MCF 10A (cell line): ENCODE data around the gene EMCN. TPM values are rescaled to one million over a fixed set of nuclear protein-coding genes. Genes with fewer than 3 reads are reported as not detected.

Source experiments
- BruUV-seq: library from RNA; stranded (reverse); fragments of 400-500 nt; replicated peaks from 2 replicates; lab custom pipeline; 2021; lab: Mats Ljungman, UMichigan
- CTCF ChIA-PET: fragments of 300-600 bp; sonication (Branson Sonifier 250); formaldehyde crosslinking; extraction: SDS; loops from one replicate; lab custom pipeline; 2021; ENCODE audit warnings: antibody characterized with exemption, inconsistent platforms; lab: Yijun Ruan, JAX
- POLR2A ChIA-PET: fragments of 300-600, 350-650 bp; sonication (Branson Sonifier 250); formaldehyde crosslinking; extraction: SDS; loops from one replicate; lab custom pipeline; 2020; ENCODE audit warnings: antibody characterized with exemption, inconsistent platforms; lab: Yijun Ruan, JAX
- DNase-seq: peaks from one replicate; pipeline ENCODE4 v3.0.0-alpha.2; 2018; ENCODE audit not compliant: unreplicated experiment
- H3K27ac Mint-ChIP-seq: one replicate; pipeline ENCODE4 v1.8.0; 2022; ENCODE audit warnings: mild to moderate bottlenecking, low read depth, mixed read lengths; ENCODE audit not compliant: unreplicated experiment
- H3K27me3 Mint-ChIP-seq: one replicate; pipeline ENCODE4 v1.8.0; 2022; ENCODE audit warnings: mixed read lengths; ENCODE audit not compliant: insufficient read depth, unreplicated experiment
- H3K36me3 Mint-ChIP-seq: one replicate; pipeline ENCODE4 v1.8.0; 2022; ENCODE audit warnings: mild to moderate bottlenecking, moderate library complexity, mixed read lengths; ENCODE audit not compliant: insufficient read depth, unreplicated experiment
- H3K4me1 Mint-ChIP-seq: one replicate; pipeline ENCODE4 v1.8.0; 2022; ENCODE audit warnings: mixed read lengths; ENCODE audit not compliant: insufficient read depth, unreplicated experiment
- H3K4me3 Mint-ChIP-seq: one replicate; pipeline ENCODE4 v1.8.0; 2022; ENCODE audit warnings: mild to moderate bottlenecking, moderate library complexity, mixed read lengths; ENCODE audit not compliant: unreplicated experiment
- H3K9me3 Mint-ChIP-seq: one replicate; pipeline ENCODE4 v1.8.0; 2022; ENCODE audit warnings: mixed read lengths; ENCODE audit not compliant: unreplicated experiment
- intact Hi-C: fragments of 100-400 bp; cut with micrococcal nuclease; formaldehyde crosslinking; loops from 2 replicates; pipeline ENCODE4 v1.14.1; 2022
- total RNA-seq: library from RNA; stranded (reverse); gene quantifications from 2 replicates; pipeline ENCODE4 v1.2.3, GENCODE V29; 2022
- TF ChIP-seq, protein P1 (sequence below): fragments of 200-600 bp; IDR thresholded peaks from one replicate; pipeline ENCODE4 v1.8.0; 2022; ENCODE audit warnings: antibody characterized with exemption, mild to moderate bottlenecking; ENCODE audit not compliant: unreplicated experiment

The EMCN gene
- total RNA-seq, 1 experiment from 2014 or later = not detected

DNA sequence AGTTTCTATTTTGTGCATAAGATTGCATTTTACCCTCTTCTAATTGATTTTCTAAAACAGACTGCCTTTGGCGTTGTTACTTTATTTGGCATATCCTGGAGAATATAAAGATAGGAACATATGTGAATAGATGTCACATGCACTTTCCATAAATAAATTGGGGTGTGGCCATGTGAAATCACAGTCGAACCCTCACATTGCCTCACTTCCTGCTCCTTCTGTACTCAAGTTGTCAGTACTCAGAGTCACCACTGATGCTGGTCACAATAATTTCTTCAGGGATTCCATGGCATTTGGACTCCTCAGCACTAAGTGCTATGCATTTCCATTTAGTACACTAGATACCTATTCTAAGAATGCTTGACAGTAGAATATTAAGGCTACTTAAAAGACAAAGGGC is 1.4 kb upstream of the EMCN start:
- Mint-ChIP-seq H3K27me3 (no peaks in the 10 kb centered on the region), H3K36me3 (no peaks in the 10 kb centered on the region), H3K9me3 (peaks cover 4% of the 10 kb centered on the region), H3K4me3 (no peak overlapping the region), H3K27ac (no peak overlapping the region), H3K4me1 (no peaks in the 10 kb centered on the region)
- TF ChIP-seq, protein P1, sequence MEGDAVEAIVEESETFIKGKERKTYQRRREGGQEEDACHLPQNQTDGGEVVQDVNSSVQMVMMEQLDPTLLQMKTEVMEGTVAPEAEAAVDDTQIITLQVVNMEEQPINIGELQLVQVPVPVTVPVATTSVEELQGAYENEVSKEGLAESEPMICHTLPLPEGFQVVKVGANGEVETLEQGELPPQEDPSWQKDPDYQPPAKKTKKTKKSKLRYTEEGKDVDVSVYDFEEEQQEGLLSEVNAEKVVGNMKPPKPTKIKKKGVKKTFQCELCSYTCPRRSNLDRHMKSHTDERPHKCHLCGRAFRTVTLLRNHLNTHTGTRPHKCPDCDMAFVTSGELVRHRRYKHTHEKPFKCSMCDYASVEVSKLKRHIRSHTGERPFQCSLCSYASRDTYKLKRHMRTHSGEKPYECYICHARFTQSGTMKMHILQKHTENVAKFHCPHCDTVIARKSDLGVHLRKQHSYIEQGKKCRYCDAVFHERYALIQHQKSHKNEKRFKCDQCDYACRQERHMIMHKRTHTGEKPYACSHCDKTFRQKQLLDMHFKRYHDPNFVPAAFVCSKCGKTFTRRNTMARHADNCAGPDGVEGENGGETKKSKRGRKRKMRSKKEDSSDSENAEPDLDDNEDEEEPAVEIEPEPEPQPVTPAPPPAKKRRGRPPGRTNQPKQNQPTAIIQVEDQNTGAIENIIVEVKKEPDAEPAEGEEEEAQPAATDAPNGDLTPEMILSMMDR = no peak
- no TSS peak for BruUV-seq
- intact Hi-C loops = no loop called here
- POLR2A ChIA-PET = interaction anchor here (0.5 kb wide), 1 partner anchor 1321 kb away, joined by 3 read pairs; no protein-coding TSS in a partner anchor
- no peak for DNase-seq
- CTCF ChIA-PET = no interaction called here

DNA sequence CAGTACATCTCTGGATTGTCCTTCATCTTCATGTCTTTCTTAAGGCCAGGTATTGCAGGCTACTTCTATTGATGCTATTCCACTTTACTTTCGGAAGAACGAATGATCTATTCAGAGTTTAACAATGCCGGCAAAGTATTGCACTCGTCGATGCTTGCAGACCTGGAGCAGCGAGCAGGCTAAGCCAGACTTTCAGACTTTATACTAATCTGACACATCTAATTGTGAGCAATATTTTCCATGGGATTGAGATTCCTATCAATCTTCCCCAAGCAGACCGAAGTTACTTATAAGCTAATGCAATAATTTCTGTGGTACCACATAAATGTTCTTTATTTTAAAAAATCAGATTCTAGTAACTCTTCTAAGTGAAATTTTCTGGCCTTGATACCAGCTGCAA is 1.6 kb downstream of the EMCN start:
- BruUV-seq = no TSS peak
- DNase-seq = no peak
- H3K4me3 Mint-ChIP-seq = no peak overlapping the region
- no peaks in the 10 kb centered on the region for H3K4me1 Mint-ChIP-seq
- TF ChIP-seq, protein P1 = no peak
- ChIA-PET CTCF (no interaction called here), POLR2A (no interaction called here)
- no peak overlapping the region for H3K27ac Mint-ChIP-seq
- H3K9me3 Mint-ChIP-seq = peaks cover 8% of the 10 kb centered on the region
- intact Hi-C loops = no loop called here
- H3K36me3 Mint-ChIP-seq = no peaks in the 10 kb centered on the region
- no peaks in the 10 kb centered on the region for H3K27me3 Mint-ChIP-seq

DNA sequence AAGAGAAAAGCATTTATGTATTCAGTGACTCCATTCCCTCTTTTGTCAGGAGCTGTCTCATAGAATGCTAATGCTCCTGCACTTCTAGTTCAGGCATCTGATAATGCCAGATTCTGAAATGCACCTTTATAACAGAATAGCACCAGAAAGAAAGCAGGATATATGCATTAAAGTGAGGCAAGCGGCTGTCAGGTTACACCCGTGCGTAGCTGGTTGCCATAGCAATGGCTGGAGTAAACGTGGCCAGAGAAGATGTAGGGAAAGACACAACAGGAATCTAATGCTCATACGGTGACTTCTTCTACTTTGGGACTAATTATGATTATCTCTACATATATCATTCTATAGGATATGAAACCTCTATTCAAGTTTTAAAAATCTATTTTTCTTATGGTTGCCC is 5.9 kb downstream of the EMCN start:
- Mint-ChIP-seq H3K9me3 (peaks cover 8% of the 10 kb centered on the region), H3K27me3 (no peaks in the 10 kb centered on the region), H3K36me3 (no peaks in the 10 kb centered on the region), H3K27ac (no peak overlapping the region), H3K4me1 (no peaks in the 10 kb centered on the region), H3K4me3 (no peak overlapping the region)
- TF ChIP-seq, protein P1 = no peak
- intact Hi-C loops = no loop called here
- BruUV-seq = no TSS peak
- DNase-seq = no peak
- ChIA-PET CTCF (no interaction called here), POLR2A (no interaction called here)

DNA sequence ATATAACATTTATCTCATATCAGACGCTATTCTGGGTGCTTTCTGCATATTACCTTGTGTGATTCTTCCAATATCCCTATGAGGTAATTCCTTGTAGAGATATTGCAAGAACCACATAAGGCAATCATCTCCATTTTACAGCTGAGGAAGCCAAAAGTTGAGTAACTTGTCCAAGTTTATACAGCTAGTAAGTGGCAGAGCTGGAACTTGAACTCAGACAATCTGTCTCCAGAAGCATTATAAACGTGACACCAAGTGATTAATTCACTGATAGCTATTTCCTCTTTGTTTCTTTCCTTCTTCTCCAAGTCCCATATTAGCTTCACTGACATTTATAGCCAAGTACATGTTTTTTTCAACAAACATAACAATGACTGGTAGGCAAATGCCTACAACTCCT is 7.3 kb downstream of the EMCN start:
- no peak for DNase-seq
- Mint-ChIP-seq H3K36me3 (no peaks in the 10 kb centered on the region), H3K27ac (no peak overlapping the region), H3K27me3 (no peaks in the 10 kb centered on the region), H3K4me1 (no peaks in the 10 kb centered on the region), H3K9me3 (peaks cover 8% of the 10 kb centered on the region), H3K4me3 (no peak overlapping the region)
- intact Hi-C loops = no loop called here
- TF ChIP-seq, protein P1 = no peak
- POLR2A ChIA-PET = no interaction called here
- BruUV-seq = no TSS peak
- CTCF ChIA-PET = no interaction called here
